Activated CD4-positive, CD25-positive, alpha-beta regulatory T cell treated with anti-CD3 and anti-CD28 coated beads, Interleukin-2, amount 50 U/mL, for 72 hours (primary cell): ENCODE data around the gene LRPPRC.

Experiments used
- DNase-seq: peaks from one replicate; pipeline ENCODE4 v3.0.0; 2021

The LRPPRC gene

DNA sequence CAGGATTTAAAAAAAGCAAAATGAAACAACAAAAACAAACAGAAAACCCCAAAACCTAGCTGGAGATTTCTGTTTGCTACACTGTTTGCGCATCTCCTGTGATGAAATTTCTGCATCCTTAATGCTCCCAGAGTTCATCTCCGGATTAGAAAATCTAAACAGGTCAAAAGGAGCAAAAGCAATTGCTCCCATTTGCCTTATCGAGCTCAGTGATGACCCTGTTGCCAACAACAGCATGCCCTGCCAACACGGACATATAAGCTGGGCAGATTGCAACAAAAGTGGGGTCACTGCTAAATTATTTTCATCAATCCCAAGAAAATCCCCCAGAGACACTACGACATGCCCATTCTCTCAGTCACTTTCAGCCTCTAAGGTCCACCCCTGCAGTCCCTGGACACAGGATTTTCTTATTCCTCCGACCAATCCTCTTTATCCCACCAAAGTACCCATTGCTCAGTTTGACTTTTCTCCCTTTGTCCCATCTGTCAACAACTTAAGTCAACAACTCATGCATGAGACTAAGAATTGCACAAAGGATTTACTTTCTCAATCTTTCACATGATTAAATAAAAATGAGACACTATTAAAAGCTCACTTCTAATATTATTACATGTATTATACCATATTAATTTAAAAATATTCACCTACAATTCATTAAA lies 89.2 kb downstream of the LRPPRC start:
- DNase-seq: no peak

DNA sequence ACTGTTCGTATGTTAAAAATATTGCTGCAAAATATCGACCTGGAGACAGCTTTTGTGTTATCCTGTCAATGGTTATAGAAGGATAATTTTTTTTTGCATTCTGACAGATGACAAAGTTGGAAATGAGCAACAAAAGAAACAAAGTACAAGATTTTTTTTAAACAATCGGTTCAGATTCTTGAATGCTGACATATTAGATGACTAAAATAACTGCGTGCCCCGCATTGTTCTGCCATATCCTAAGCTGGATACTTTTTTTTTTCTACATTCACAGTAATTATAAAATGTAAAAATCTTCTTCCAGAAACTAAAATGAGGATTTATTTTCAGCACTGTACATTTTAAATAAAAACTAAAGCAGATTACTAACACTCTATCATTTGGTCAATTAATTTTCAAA lies 89.9 kb downstream of the LRPPRC start:
- DNase-seq: no peak

DNA sequence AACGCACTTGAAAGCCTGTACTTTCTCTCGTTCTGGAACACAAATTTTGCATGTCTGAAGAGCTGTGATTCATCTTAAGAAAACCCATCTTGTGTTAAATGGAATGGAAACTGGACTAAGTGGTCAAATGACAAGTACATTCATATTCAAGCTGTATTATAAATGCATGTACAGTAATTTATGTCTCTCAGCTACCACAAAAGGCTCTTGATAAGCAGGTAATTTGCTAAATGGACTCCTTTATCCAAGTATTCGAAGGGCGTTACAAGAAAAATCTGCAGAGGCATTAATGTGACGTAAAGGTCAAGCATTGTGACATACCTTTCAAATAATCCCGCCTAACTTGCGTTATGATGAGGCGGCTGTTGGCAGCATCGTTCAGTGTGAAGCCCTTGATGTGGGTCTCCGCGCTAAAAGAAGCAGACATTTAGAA lies 90.4 kb downstream of the LRPPRC start:
- no peak for DNase-seq

DNA sequence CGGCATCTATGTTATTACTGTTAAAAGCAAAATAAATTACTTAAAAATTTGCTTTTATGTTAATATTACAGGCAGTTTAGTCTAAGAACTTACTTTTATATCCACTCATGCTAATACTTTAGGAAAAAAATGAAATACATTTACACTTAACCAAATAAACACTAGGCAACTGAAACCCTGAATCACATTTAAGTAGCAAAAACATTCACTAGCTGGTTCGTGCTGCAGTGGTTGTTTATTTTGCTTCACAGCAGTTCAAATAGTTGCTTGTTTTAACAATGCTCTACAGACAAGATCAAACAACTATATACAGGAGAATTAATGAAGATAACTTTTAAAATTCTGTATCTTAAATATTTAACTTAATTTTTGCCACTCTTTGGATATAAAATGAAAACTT lies 96.2 kb downstream of the LRPPRC start:
- no peak for DNase-seq

DNA sequence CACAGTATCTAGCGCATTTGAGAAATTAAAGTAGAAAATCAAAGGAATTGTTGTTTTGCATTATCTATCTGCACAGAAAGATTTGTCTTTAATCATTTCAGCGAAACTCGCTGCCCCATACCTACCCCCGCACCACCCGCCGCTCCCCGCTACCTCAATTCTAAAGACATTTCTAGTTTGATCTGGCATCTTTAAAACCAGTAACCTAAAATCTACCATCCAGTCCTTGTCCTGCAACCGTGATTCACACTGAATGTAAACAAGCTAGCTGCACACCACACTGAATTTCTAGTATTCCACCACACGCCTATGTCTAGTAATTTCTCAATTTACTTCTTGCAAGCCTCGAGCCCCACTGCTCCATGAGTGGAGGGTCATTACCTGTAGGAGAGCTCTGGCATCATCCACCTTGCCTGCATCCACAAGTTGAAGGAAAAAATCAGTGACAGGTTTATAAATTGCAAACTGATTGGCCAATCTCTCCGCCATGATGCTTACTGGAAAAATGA lies 96.9 kb downstream of the LRPPRC start:
- DNase-seq: no peak

DNA sequence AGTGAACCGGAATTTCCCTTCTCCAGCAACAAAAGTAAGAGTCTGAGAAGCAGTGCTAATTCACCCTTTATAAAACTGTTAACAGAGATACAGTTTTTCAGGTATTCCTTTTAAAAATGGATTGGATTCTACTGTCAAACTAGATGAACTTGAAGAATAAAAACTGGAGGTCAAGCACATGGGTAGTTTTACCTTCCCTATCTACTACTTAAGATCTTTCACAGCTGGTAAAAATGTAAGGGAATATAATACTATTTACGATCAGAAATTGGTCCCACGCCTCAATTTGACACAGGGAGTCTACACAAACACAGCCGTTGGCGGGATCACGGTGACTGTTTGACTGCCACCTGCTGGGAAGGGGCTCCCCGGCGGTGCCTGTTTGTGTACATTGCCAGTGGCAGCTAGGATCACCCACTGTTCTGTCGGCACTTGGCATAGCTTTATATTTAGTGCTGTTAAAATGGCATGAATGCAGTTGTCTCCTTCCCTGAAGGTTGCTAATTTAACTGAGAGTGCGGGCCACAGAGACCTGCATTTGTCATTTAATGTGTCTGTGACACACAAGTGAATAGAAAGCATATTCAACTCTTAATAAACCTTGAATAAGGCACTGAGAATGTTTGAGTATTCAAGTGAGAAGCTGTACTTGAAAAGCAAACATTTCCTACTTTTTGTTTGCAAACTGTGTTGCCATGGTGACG lies 97.5 kb downstream of the LRPPRC start:
- DNase-seq: no peak

DNA sequence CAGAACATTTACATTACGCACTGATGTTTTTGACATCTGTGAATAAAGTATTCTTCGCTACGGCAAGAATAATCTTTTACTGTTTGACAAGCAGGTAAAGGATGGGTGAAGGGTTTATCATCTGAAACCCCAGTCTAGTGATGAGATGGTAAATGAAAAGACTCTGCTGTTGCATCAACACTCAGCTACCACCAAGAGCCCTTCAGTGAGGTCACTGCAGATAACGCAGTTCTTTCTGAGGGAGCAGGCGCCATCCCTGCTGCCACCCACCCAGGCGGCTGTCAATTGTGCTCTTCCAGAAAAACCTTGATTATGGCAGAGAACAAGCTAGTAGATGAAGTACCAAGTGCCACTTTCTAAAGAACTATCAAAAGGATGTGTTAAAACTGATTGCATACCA lies 98.3 kb downstream of the LRPPRC start:
- no peak for DNase-seq

DNA sequence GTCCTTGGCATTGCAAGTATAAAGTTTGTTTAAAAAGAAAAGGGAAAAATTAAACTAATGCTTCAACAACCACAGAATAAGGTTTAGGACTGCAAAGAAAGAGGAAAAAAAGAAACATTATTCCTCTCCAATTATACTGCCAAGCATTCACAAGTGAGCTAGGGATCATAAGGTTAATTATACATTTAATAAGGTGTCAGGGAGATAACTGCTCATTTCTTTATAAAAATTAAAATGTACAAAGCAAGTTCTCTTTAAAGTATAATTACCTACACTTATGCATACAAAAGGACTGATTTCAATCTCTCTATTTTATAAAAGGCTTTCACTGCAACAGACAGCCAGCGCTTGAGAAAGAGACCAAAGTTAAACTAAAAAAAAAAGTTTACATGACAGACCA lies 98.9 kb downstream of the LRPPRC start:
- DNase-seq: no peak

DNA sequence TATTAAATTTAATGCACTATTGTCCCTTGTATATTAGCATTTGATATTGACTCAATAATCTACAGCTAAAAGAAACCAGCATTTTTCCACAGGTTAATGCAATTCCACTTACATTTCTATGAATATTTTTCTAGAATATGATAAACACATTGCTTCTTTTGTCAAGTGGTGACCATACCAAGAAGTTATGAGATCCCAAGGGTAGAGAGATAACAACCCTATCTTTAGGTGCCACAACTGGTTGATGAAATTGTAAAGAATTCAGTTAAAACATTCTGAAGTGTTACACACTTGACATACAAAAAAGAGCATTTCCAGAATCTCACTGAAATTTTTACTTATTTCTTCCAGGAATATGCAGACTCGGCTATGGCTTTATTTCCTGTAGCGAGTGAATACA lies 101.0 kb downstream of the LRPPRC start:
- DNase-seq: no peak

DNA sequence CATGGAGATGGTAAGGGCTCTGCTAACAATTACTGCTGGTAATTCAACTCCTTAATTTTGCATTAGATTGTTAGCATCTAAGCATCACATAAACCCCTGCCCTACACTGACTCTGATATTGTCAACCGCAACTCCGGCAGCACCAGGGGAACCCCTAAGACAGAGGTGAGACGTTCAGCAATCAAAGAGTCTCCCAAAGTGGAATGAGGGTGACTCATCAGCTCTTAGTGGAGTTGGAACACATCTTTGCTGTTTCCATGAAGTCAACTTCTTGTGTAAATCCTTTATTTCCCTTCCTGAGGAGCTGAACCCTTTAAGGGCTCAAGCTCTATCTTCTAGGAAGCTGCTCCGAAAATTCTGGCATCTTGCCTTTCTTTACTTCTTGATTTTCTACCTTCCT lies 104.9 kb downstream of the LRPPRC start:
- no peak for DNase-seq

DNA sequence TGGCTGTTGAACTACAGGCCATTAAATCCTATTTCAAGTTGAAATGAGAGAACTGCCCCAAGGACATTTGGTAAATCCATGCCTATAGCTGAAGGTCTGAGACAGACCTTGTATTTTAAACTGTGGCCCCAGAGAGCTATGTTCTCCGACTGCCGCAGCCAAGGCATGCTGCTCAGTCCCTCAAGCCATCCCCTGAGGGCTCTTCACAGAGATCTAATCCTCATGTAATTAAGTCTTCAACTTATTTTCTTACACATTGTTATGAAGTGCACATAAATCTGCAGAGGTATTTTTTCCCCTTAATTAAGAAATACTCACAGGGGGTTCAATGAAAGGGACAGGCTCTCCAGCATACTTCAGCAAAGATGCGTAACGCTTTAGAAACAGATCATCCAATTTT lies 106.4 kb downstream of the LRPPRC start:
- no peak for DNase-seq

DNA sequence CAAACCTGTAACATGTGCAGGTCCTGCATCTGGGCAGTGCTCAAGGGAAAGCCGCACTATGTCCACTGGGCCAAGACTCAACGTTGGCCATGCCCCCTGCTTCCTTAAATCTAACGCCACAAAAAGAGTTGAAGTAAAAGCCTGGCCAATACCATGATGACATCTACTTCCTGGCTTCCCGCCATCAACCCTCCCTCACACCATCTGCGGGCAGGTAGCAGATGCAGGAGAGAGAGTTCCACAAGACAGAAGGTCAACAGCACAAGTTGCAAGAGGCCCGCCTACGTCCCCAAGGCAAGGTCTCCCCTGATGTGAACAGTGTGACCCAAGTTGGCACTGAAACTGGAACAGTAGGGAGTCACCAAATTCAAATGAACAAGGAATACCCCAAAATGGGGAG lies 108.6 kb downstream of the LRPPRC start:
- no peak for DNase-seq

DNA sequence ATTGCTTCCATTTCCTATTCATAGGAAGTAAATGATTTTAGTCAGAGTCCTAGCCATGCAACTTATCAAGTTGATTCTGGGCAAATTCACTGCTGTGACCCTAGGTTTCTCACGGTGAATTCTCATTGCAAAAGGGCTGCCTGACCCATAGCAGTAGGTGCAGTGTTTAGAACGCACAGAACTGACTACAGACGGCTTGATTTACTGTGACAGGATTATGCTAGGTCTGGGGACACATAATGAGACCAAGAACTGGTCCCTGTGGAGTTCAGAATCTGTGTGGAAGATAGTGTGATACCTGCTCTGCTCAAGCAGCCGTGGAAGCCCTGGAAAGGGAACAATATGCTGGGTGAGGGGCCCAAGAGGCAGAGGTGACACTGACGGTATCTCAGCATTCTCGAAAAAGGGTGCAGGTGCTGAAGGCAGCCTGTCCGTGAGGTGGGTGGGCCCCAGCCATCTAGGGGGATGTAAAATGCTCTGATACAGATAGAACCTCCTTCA lies 110.6 kb downstream of the LRPPRC start:
- DNase-seq: no peak

DNA sequence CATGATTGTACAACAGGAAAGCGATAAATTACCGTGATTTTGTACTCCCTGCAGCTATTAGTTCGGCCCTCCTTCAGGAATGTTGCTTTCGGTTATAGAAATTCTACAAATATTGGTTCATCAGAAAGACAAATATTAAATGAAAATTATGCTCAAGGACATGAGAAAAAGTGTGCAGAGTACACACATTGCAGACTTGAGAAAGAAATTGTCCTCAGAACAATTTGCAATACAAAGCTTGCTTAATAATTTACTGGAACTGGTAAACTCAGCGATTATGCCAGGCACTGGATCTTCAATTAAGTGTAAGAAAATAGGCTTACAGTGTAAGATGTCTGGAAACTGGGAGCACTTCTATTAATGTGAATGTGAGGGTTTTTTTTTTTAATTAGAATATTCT lies 111.1 kb downstream of the LRPPRC start:
- DNase-seq: no peak

DNA sequence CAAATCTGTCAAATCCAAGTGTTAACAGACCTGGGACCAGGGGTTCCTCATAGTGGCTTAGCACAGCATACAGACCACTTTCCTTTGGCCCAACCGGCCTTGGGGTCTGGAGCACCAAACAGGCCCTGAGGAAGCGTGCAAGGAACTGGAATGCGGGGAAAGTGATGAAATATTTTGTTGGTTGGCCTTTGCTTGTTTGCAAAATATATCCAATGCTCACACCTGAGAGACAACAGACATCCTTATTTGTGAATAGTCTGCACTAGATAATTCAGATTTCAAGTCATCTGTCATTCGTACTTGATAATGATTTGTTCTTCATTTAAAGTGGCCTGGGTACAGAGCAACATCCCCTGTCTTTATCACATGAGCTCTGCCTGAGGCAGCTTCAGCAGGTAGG lies 113.5 kb downstream of the LRPPRC start:
- no peak for DNase-seq

DNA sequence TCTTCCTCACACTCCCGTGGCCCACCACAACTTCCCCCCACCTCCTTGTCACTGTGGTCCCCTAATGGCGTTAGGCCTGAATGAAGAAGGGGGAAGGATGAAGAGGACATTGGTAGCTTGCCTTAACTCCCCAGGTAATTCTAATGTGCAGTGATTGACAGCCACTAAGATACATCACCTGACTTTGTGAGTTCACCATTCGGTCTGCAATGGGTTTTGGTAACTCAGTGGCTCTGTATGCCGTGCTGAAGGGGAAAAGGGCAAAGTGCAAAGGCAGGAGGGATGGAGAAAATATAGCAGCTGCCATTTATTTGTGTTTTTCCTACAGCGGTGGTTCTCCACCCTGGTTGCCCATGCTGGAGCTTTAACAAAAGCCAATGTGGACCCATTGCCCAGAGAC lies 114.8 kb downstream of the LRPPRC start:
- DNase-seq: no peak

DNA sequence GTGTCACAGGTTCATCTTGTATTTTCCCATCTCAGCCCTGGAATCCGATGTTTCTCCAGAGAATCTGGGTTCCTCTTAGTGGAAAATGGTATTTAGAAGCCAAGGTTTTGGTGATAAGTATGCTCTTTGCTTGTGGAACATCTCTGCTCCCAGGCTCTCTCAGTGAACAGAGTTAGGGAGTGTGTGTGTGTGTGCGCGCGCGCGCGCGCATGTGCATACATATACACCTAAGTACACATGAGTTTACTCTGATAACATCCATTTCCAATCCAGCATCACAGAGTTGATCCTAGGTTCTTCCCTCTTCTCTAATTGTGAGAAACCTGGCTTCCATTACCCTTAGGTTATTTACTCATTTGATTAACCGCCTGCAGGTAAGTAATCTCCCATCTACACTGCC lies 115.3 kb downstream of the LRPPRC start:
- no peak for DNase-seq

DNA sequence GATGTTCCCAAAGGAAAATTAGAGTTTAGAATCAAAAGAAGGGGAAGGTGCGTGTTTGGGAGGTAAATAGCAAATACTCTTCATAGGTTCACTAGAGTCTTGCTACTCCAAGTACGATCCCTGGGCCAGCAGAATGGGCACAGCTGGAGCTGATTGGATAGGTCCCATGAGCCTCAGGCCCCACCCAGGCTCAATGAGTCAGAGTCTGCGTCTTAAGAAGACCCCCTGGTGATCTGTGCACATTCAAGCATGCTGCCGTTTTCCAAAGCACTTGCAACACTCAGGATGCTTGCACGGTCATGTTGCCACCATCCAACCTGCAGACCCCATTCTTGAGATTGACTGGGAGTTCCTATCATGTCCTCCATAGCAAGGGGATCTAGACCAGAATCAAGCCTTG lies 116.5 kb downstream of the LRPPRC start:
- no peak for DNase-seq

DNA sequence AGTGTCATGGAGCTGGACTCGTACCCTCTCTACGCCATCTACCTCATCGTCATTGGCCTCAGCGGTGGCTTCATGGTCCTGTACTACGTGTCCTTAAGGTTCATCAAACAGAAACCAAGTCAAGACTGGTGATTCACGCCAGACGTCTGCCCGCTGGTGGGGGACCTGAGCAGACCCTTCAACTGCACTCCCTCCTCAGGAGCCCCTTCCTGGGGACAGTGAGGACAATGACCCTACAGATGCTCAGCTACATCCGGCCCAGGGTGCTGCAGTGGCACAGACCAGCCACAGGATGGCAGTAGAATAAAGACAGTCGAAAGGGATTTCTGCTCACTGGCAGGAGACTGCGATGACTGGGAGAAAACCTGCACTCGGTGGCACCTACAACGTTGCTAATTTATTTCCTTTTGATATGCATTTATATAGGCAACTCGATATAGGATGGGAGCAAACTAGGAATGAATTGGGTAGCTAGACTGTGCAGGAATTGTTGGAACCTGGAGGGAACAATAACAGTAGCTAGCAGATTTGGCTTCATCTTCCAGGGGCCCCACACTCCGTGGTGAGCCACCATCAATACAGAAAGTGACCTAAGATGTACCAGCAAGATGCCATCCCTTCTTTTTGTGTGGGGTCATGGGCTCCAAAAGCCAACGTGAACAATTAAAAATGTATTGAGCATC lies 117.9 kb downstream of the LRPPRC start:
- DNase-seq: peak; percentile 68

DNA sequence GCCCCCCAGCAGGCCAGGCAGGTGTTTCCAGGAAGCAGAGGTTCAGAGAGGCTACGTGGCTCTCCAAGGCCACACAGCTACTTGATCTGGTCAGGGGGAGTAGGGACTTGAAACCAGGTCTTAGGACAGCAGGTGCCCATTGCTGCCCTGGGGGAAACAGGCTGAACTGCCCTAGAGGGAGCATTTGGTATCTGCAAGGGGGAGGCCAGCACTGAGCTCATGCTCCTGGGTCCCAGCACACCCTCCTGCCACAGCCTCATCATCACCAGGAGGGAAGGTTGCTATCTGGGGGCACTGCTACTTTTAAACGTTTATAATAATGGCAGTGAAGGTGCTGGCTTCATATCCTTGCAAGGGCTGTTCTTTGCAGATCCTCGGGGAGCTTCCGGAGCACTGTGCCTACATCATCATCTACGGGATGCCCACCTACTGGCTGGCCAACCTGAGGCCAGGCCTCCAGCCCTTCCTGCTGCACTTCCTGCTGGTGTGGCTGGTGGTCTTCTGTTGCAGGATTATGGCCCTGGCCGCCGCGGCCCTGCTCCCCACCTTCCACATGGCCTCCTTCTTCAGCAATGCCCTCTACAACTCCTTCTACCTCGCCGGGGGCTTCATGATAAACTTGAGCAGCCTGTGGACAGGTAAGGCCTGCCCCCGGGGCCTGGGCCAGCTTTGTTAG lies 120.9 kb downstream of the LRPPRC start:
- no peak for DNase-seq

DNA sequence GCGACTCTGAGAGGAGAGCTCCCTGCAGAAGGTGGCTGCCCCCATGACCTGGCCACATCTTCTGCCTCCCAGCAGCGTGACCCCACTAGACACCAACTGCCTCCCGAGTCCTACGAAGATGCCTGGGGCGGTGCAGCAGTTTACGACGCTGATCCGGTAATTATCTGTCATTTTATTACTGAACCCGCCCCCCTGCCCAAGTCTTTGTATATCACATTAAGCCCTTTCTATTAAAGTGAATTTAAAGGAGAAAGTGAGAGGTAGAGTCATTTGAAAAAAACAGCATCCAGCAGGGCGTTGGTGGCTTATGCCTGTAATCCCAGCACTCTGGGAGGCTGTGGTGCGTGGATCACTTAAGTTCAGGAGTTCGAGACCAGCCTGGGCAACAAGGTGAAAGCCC lies 123.6 kb downstream of the LRPPRC start:
- DNase-seq: no peak

DNA sequence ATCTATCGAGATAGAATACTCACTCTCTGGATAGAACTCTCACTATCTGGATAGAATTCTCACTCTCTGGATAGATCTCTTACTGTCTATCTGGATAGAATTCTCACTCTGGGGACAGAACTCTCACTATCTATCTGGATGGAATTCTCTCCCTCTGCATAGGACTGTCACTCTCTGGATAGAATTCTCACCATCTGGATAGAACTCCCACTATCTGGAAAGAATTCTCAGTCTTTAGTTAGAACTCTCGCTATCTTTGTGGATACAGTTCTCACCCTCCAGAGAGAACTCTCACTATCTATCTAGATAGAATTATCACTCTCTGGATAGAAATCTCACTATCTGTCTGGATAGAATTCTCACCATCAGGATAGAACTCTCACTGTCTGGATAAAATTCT lies 140.5 kb downstream of the LRPPRC start:
- no peak for DNase-seq

DNA sequence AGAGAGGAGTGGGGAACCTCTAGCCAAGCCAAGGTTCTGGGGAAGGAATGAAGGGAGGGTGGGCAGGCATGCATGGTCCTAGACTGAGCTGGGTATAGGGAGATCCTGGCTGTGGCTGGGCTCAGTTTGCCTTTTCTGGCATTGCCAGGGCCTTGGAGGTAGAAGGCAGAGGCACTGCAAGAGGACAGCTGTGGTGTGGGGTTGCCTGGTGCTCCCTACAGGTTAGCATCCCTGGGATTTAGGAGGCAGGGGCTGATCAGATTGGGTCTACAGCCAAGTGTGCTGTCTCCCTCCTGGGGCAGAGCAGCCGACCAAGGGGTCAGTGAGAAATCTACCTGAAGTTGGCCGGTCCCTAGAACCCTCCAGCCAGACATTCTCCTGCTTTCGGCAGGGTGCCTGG lies 141.1 kb downstream of the LRPPRC start:
- no peak for DNase-seq
